OCI-LY3 (cell line): ENCODE data around the gene SNX11.

Experiments used
- H2AFZ ChIP-seq: fragments of 200-600, 300-600 bp; shearing (Covaris generic); 2 replicates; pipeline ENCODE4 v1.6.0; 2014; ENCODE audit warnings: antibody characterized with exemption, low read depth, low read length
- H3K27ac ChIP-seq: fragments of 200-600, 300-600 bp; sonication (generic); 2 replicates; pipeline ENCODE4 v1.5.1; 2014; ENCODE audit warnings: mild to moderate bottlenecking, low read length, moderate library complexity, mixed read lengths
- H3K27me3 ChIP-seq: fragments of 200-600, 300-600 bp; sonication (generic); 2 replicates; pipeline ENCODE4 v1.6.1; 2014; ENCODE audit warnings: low read depth, low read length, mixed read lengths
- H3K36me3 ChIP-seq: fragments of 200-600, 300-600 bp; sonication (generic); replicated peaks from 2 replicates; pipeline ENCODE3; 2014; ENCODE audit warnings: low read depth, low read length, mixed read lengths
- H3K4me1 ChIP-seq: fragments of 300-600, 200-600 bp; sonication (generic); 2 replicates; pipeline ENCODE4 v1.6.1; 2014; ENCODE audit warnings: low read length, mixed read lengths
- H3K4me2 ChIP-seq: fragments of 200-600, 300-600 bp; sonication (generic); 2 replicates; pipeline ENCODE4 v1.6.1; 2014; ENCODE audit warnings: low read length, mixed read lengths
- H3K4me3 ChIP-seq: fragments of 300-600, 200-600 bp; sonication (generic); 2 replicates; pipeline ENCODE4 v1.5.1; 2014; ENCODE audit warnings: antibody characterized with exemption, mild to moderate bottlenecking, low read length, moderate library complexity
- H3K79me2 ChIP-seq: fragments of 300-600, 200-600 bp; shearing (Covaris generic); 2 replicates; pipeline ENCODE4 v1.6.1; 2014; ENCODE audit warnings: mild to moderate bottlenecking, low read length, mixed read lengths
- H3K9ac ChIP-seq: fragments of 300-600, 200-600 bp; shearing (Covaris generic); 2 replicates; pipeline ENCODE4 v1.6.0; 2014; ENCODE audit warnings: mild to moderate bottlenecking, low read length, moderate library complexity
- H3K9me3 ChIP-seq: fragments of 200-600, 300-600 bp; shearing (Covaris generic); 2 replicates; pipeline ENCODE4 v1.6.1; 2014; ENCODE audit warnings: low read length, mixed read lengths; ENCODE audit not compliant: insufficient read depth
- H4K20me1 ChIP-seq: fragments of 200-600, 300-600 bp; sonication (generic); 2 replicates; pipeline ENCODE4 v1.6.1; 2016; ENCODE audit warnings: low read length, mixed read lengths; ENCODE audit not compliant: insufficient read depth
- EZH2phosphoT487 ChIP-seq: fragments of 200-600 bp; shearing (Covaris generic); IDR thresholded peaks from 2 replicates; pipeline ENCODE4 v1.6.1; 2018; ENCODE audit warnings: antibody characterized with exemption, mixed run types, low read depth
- TF ChIP-seq, protein P1 (sequence below): fragments of 200-600, 300-600 bp; sonication (generic); IDR thresholded peaks from 2 replicates; pipeline ENCODE4 v1.5.1; 2014; ENCODE audit warnings: antibody characterized with exemption, low read length, low read depth

SNX11 gene

DNA sequence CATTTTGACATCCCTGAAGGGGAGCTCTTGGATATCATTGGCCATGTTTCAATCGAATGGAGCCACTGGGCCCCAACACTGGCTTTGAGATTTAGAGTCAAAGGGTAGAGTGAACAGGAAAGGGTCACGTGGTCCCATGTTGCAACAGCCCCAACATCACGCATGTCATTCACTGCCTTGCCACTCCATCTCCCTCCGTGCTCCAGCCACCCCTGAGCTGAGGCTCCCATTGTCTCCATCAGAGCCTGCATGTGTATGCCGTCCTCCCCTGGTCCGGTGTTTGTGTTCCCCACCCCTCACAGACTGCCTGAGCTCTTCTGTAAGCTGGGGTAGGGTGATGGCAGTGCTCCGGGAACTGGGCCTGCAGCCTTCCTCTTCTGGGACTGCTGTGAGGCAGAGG is 47.3 kb upstream of the SNX11 start:
- no peak overlapping the region for H3K4me3 ChIP-seq
- peaks cover 16% of the 10 kb centered on the region for H3K4me1 ChIP-seq
- peaks cover 16% of the 10 kb centered on the region for H4K20me1 ChIP-seq
- H3K9ac ChIP-seq = no peak overlapping the region
- H3K36me3 ChIP-seq = peaks cover 68% of the 10 kb centered on the region
- H3K4me2 ChIP-seq = no peak overlapping the region
- H3K9me3 ChIP-seq = no peaks in the 10 kb centered on the region
- no peak for TF ChIP-seq EZH2phosphoT487
- TF ChIP-seq, protein P1, sequence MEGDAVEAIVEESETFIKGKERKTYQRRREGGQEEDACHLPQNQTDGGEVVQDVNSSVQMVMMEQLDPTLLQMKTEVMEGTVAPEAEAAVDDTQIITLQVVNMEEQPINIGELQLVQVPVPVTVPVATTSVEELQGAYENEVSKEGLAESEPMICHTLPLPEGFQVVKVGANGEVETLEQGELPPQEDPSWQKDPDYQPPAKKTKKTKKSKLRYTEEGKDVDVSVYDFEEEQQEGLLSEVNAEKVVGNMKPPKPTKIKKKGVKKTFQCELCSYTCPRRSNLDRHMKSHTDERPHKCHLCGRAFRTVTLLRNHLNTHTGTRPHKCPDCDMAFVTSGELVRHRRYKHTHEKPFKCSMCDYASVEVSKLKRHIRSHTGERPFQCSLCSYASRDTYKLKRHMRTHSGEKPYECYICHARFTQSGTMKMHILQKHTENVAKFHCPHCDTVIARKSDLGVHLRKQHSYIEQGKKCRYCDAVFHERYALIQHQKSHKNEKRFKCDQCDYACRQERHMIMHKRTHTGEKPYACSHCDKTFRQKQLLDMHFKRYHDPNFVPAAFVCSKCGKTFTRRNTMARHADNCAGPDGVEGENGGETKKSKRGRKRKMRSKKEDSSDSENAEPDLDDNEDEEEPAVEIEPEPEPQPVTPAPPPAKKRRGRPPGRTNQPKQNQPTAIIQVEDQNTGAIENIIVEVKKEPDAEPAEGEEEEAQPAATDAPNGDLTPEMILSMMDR = no peak
- peaks cover 43% of the 10 kb centered on the region for H3K79me2 ChIP-seq
- no peak overlapping the region for H3K27ac ChIP-seq
- H2AFZ ChIP-seq = no peak overlapping the region
- no peaks in the 10 kb centered on the region for H3K27me3 ChIP-seq

DNA sequence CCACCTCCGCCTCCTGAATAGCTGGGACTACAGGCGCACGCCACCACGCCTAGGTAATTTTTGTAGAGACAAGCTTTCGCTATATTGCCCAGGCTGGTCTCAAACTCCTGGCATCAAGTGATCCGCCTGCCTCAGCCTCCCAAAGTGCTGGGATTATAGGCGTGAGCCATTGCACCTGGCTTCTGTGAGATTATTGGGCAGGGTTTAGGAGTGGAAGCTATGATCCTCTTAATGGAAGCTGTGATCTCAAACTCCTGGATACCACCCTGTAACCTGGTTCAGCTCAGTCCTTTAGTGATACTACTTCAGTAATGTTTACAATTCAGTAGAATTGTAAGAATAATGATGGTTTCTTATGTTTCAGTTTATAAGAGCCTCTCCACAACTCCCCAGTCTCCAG is 45.3 kb upstream of the SNX11 start:
- Histone ChIP-seq H3K79me2 (peaks cover 27% of the 10 kb centered on the region), H3K4me2 (no peak overlapping the region), H3K9me3 (no peaks in the 10 kb centered on the region), H3K27me3 (no peaks in the 10 kb centered on the region), H2AFZ (no peak overlapping the region), H4K20me1 (peaks cover 14% of the 10 kb centered on the region; the same call in 1 of the 2 replicates), H3K4me3 (no peak overlapping the region), H3K36me3 (peaks cover 69% of the 10 kb centered on the region), H3K27ac (no peak overlapping the region), H3K4me1 (no peaks in the 10 kb centered on the region), H3K9ac (no peak overlapping the region)
- no peak for TF ChIP-seq EZH2phosphoT487
- TF ChIP-seq, protein P1 = no peak

DNA sequence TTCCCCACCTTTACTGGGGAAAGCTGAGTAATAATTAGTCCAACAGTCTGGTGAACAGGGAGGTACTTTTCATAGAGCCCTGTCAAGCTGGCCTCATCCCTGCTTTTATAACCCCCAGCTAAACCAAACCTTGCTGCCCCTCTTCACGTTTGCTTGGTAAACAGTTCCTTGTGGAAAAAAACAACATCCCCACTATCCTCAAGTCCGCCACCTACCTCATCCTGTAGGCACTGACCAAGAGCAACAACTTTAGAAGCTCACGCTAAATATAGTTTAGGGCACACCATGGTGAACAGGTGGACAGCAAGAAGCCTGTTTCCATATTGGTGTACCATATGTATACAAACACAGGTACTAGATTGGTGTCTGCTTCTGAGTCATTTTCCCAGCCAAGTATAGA is 42.9 kb upstream of the SNX11 start:
- TF ChIP-seq EZH2phosphoT487 = no peak
- TF ChIP-seq, protein P1 = no peak
- no peaks in the 10 kb centered on the region for H3K9me3 ChIP-seq
- peaks cover 14% of the 10 kb centered on the region; the same call in 1 of the 2 replicates for H4K20me1 ChIP-seq
- no peak overlapping the region for H2AFZ ChIP-seq
- H3K4me3 ChIP-seq = no peak overlapping the region
- H3K27ac ChIP-seq = no peak overlapping the region
- H3K36me3 ChIP-seq = peaks cover 55% of the 10 kb centered on the region
- no peak overlapping the region for H3K9ac ChIP-seq
- no peak overlapping the region for H3K4me2 ChIP-seq
- H3K79me2 ChIP-seq = peaks cover 9% of the 10 kb centered on the region
- H3K27me3 ChIP-seq = no peaks in the 10 kb centered on the region
- no peaks in the 10 kb centered on the region for H3K4me1 ChIP-seq

DNA sequence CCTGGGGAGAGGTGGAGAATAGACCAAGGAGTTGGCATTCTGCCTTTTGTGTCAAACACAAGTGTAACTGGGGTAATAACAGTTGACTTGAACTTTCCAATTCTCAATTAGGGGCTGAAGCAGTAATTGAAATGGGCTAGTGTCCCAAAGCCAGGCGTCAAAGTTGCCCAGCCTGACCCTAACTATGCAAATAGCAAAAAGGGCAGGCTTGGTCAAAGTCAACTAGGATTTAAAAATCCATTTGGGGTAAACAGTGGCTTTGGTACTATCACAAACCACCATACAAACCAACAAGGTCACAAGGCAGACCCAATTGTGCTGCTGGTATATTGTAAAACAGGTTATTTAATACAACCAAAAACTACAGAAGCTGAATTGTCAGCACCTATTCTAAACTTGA is 41.4 kb upstream of the SNX11 start:
- Histone ChIP-seq H4K20me1 (peaks cover 10% of the 10 kb centered on the region; the same call in 1 of the 2 replicates), H3K4me1 (no peaks in the 10 kb centered on the region), H2AFZ (no peak overlapping the region), H3K4me2 (no peak overlapping the region), H3K9me3 (no peaks in the 10 kb centered on the region), H3K36me3 (peaks cover 48% of the 10 kb centered on the region), H3K27me3 (no peaks in the 10 kb centered on the region), H3K4me3 (no peak overlapping the region), H3K79me2 (peaks cover 7% of the 10 kb centered on the region), H3K27ac (no peak overlapping the region), H3K9ac (no peak overlapping the region)
- no peak for TF ChIP-seq EZH2phosphoT487
- TF ChIP-seq, protein P1 = no peak
